DMS153 treated with DMSO at 0.1 percent for 48 hours (cell line): ENCODE results near the gene RHOC.

Experiments used
- DNase-seq: peaks from one replicate; lab custom pipeline; 2025; ENCODE audit not compliant: unreplicated experiment; lab: John Stamatoyannopoulos, UW

The RHOC gene

GRCh38 chr1:112702420-112703261 lies 4.3 kb downstream of the RHOC start:
- DNase-seq = no peak

- no peak for DNase-seq
Measured at GRCh38 chr1:112702067-112702395, 4.9 kb downstream of the RHOC start.

- DNase-seq = no peak
Measured at GRCh38 chr1:112701227-112702066, 5.5 kb downstream of the RHOC start.

GRCh38 chr1:112700290-112701226 lies 6.4 kb downstream of the RHOC start:
- DNase-seq = peak; percentile 27

DNA sequence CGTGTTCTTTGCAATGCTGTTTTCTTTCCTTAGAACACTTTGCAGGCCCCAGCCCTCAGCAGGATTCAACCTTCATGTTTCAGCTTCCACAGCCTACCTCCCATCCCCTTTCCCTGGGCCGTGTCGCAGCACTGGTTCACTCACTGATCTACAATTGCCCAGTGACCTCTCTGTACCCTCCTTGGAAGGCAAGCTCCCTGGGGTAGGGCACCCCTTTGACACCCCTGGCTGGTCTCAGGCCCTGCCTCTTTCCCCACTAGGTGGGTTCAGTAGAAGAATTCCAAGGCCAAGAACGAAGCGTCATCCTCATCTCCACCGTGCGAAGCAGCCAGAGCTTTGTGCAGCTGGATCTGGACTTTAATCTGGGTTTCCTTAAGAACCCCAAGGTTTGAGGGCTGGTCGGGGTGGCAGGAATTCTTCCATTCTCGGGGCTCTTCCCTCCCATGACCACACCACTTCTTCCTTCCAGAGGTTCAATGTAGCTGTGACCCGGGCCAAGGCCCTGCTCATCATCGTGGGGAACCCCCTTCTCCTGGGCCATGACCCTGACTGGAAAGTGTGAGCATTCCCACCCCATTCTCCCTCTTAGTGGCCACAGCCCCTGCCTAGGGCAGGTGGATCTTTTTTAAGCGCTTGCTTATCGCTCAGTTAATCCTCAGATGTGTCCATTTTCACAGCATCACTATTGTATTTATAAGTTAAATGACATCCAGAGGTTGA lies 7.3 kb downstream of the RHOC start:
- DNase-seq = no peak

DNA sequence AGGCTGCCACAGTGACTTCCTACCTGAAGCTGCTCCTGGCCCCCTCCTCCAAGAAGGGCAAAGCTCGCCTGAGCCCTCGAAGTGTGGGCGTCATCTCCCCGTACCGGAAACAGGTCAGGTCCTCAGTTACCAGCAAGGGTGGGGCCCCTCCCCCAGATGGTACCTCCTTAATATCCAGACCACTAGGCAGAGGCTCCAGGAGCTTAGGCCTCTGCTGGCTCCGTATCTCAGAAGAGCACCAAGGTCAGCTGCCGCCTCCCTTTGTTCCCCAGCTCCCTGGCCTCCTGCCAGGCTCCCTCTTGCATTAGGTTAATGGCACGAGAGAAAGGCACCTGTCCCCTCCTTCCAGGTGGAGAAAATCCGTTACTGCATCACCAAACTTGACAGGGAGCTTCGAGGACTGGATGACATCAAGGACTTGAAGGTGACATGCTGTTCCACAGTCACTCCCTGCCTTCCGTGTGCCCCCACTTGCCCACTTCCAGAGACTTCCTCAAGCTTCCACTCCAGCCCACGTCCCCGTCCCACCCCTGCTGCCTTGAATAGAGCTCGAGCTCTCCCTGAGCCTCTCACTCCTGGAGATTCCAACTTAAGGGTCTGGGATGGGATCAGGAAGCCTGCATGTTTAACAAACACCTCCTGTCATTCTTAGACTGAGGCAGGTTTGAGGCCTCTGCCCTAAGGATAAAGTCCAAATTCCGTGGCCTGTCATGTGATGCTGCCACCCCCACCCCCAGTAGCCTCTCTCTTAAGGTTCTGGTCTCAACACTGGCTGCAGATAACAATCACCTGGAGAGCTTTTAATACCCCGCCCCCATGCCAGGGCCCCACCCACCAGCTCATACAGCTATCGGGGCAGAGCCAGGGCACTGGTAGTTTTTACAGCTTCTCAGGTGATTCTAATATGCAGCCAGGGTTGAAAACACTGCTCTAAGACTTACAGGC lies 8.3 kb downstream of the RHOC start:
- peak; percentile 77 for DNase-seq

DNA sequence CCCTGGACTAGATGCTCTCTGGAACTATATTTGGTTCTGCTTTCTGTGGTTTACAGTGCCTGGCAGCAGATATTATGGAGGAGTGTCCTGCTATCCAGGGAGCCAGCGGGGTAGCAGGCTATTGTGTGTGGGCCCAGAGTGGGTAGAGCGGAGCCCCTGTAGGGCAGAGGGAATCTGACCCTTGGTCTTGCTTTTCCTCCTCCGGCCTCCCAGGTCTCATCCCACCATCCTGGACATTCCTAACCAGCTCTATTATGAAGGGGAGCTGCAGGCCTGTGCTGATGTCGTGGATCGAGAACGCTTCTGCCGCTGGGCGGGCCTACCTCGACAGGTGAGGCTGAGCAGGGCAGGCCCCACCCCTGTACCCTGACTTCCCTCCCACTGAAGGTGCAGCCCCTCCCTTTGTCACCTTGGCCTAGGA lies 9.1 kb downstream of the RHOC start:
- DNase-seq = no peak

DNA sequence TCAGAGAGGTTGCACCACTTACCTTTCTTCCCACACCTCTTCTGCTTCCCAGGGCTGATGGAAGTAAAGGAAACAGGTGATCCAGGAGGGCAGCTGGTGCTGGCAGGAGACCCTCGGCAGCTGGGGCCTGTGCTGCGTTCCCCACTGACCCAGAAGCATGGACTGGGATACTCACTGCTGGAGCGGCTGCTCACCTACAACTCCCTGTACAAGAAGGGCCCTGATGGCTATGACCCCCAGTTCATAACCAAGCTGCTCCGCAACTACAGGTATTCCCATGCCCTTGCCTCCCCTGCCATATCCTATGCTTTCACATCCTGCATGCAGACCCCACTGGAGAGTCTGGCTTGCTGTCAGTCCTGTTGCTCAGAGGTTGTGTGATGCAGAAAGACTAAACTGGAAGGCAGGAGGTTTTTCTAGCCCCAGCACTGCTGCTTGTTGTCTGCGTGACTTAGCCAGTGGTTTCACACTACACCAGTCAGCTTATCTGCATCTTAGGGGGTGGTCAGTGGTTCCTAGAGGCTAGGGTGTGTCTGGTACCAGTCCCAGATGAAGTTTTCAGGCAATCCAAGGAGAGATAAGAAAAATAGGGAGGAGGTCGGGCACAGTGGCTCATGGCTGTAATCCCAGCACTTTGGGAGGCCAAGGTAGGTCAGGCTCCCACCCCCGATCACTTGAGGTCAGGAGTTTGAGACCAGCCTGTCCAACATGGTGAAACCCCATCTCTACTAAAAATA lies 10.2 kb downstream of the RHOC start:
- no peak for DNase-seq

- no peak for DNase-seq
Measured at GRCh38 chr1:112695276-112695675, 11.7 kb downstream of the RHOC start.

GRCh38 chr1:112694363-112694929 lies 12.5 kb downstream of the RHOC start:
- no peak for DNase-seq

GRCh38 chr1:112693821-112694220 lies 13.1 kb downstream of the RHOC start:
- no peak for DNase-seq

DNA sequence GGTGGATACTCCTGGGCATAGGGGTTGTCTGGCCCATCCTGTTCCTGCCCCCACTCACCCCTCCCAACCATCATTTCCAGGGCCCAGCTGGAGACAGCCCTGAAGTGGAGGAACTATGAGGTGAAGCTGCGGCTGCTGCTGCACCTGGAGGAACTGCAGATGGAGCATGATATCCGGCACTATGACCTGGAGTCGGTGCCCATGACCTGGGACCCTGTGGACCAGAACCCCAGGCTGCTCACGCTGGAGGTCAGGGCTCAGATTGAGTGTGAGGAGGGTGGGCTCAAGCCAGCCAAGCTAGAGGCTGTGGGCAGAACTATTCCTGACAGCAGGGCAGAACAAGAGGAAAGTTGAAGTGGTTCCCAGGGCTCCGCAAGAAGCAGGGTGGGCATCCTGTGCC lies 14.2 kb downstream of the RHOC start:
- DNase-seq = no peak

DNA sequence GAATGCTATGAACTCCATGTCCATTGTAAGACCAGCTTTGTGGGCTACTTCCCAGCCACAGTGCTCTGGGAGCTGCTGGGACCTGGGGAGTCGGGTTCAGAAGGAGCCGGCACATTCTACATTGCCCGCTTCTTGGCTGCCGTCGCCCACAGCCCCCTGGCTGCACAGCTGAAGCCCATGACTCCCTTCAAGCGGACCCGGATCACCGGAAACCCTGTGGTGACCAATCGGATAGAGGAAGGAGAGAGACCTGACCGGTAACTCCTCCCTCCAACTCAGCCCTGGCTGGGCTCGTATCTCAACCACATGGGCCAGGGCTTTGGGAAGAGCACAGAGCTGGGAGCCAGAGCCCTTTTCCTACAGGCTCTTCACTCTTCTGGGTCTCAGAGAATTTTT lies 17.1 kb downstream of the RHOC start:
- no peak for DNase-seq

DNA sequence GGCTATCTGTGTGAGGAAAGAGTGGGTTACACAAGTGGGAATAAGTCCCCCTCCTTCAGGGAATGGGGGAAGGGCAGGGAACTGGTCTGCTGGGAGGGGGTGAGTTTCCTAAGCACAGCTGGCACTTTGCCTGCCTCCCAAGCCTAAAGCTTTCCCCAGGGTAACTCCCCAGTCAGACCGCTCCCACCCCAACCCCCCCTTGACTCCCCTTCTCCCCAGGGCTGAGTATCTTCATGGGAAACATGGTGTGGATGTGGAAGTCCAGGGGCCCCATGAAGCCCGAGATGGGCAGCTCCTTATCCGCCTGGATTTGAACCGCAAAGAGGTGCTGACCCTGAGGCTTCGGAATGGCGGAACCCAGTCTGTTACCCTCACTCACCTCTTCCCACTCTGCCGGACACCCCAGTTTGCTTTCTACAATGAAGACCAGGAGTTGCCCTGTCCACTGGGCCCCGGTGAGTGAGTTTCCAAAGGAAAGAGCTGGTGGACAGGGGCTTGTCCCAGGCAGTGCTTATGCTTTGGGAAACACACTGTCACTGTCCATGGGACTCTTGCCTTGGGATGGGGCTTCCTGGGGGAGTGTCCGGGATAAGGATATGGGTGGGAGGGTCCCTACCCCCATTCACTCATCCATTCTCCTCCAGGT lies 17.6 kb downstream of the RHOC start:
- DNase-seq = no peak

DNA sequence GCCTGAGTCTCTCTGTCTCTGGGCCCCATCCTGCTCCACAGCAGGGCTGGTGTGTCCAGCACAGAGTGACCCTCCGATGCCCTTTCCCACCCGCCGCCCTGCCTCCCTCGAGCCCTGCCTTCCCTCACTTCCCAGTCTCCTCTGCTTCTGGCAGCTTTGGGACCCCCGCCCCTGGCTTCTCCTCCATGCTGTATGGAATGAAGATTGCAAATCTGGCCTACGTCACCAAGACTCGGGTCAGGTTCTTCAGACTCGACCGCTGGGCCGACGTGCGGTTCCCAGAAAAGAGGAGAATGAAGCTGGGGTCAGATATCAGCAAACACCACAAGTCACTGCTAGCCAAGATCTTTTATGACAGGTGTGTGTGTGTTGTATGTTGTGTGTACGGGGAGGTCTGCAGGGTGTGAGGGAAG lies 18.1 kb downstream of the RHOC start:
- no peak for DNase-seq

GRCh38 chr1:112687785-112688496 lies 19.0 kb downstream of the RHOC start:
- no peak for DNase-seq

DNA sequence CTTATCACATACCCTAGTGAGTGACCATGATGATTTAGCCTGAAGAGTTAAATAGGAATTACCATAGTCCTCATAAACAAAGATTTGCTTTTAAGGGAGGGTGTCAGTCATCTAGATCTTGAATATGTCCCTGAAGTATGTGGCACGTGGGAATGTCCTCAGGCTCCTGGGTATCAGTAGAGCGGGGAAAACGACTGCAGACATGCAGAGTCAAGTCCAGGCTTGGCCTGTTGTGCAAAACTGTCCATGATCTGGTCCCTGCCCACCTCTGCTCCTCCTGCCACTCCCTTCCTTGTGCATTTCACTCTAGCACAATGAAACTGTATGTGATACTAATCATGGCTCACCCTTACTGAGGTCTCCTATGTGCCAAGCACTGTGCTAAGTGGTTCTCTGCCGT lies 19.6 kb downstream of the RHOC start:
- no peak for DNase-seq
